Measurements from ENCODE around the gene DPYSL3. TPM values are rescaled to one million over a fixed set of nuclear protein-coding genes. Genes with fewer than 3 reads are reported as not detected.

DPYSL3 gene
- total RNA-seq, 1 donor from 2014 or later = 165 TPM

DNA sequence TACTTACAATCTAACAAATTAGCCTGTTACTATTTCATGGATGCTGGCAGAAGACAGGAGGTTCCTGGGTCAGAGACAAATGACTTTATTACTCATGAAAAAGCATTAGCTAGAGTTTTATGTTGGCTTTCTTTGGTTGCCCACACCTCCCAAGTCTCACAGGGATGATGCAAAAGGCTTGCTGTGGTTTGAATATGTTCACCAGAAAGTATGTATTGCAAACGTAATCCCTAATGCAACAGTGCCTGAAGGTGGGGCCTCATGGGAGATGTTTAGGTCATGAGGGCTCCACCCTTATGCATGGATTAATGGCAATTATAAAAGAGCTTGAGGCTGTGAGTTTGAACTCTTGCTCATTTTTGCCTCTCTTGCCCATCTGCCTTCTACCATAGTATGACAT is 28.5 kb downstream of the DPYSL3 start:
- peak overlapping the region; percentile 89 for H3K27ac Mint-ChIP-seq
- peaks cover 58% of the 10 kb centered on the region for H3K4me1 Mint-ChIP-seq

DNA sequence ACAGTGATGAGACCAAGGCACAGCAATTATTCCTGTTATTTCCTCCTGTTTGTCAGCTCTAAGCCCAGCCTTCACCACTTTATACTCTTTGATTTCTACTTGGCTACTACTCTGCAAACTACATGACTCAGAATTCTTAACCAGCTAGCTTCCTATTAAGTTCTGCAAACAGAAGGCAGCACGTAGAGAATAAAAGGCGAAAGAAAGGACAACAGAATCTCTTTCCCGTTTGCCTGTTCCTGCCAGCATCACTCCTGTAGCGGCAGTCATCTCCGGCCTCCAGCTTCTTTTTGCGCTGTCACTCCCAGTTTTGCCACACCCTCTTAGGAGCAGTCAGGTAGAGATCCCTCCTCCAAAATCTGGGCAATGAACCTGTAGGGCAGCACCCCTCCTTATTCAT is 29.9 kb downstream of the DPYSL3 start:
- peaks cover 56% of the 10 kb centered on the region for H3K4me1 Mint-ChIP-seq
- TF ChIP-seq, protein P1, sequence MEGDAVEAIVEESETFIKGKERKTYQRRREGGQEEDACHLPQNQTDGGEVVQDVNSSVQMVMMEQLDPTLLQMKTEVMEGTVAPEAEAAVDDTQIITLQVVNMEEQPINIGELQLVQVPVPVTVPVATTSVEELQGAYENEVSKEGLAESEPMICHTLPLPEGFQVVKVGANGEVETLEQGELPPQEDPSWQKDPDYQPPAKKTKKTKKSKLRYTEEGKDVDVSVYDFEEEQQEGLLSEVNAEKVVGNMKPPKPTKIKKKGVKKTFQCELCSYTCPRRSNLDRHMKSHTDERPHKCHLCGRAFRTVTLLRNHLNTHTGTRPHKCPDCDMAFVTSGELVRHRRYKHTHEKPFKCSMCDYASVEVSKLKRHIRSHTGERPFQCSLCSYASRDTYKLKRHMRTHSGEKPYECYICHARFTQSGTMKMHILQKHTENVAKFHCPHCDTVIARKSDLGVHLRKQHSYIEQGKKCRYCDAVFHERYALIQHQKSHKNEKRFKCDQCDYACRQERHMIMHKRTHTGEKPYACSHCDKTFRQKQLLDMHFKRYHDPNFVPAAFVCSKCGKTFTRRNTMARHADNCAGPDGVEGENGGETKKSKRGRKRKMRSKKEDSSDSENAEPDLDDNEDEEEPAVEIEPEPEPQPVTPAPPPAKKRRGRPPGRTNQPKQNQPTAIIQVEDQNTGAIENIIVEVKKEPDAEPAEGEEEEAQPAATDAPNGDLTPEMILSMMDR (IDR thresholded peaks at IDR 0.05; ENCODE audit: unreplicated experiment) = no peak
- DNase-seq (ENCODE audit: low spot score in 2 of 2, unreplicated experiment in 2 of 2) = no peak
- H3K27ac Mint-ChIP-seq = no peak overlapping the region
- no peak overlapping the region for H3K4me3 Mint-ChIP-seq
- H3K9me3 Mint-ChIP-seq = peaks cover 9% of the 10 kb centered on the region
- H3K36me3 Mint-ChIP-seq = peaks cover 4% of the 10 kb centered on the region
- no peaks in the 10 kb centered on the region for H3K27me3 Mint-ChIP-seq (ENCODE audit: low read depth)

More for the DNA sequence above, 28.5 kb downstream of the DPYSL3 start:
- Mint-ChIP-seq H3K9me3 (peaks cover 6% of the 10 kb centered on the region), H3K27me3 (ENCODE audit: low read depth) (no peaks in the 10 kb centered on the region), H3K36me3 (peaks cover 4% of the 10 kb centered on the region), H3K4me3 (no peak overlapping the region)
- DNase-seq (ENCODE audit: low spot score in 2 of 2, unreplicated experiment in 2 of 2) = no peak
- TF ChIP-seq, protein P1 (IDR thresholded peaks at IDR 0.05; ENCODE audit: unreplicated experiment) = no peak

DNA sequence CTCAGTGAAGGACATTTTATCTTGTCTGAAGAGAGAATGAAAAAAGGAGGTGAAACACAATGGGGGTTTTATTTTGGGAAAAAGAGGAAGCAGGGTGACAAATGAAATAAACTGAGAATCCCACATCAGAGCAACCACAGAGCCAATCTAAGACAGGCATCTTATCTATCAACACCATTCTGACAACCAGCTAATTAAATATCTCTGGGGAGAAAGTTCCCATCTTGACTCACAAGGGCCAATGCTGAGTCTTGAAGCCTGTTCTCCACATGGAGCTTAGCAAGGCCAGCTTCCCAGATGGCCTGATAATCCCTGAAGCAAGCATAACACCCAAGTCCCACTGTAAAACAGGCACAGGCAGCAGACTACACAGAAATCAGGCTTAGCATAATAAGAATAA is 30.4 kb downstream of the DPYSL3 start:
- no peak overlapping the region for H3K27ac Mint-ChIP-seq

DNA sequence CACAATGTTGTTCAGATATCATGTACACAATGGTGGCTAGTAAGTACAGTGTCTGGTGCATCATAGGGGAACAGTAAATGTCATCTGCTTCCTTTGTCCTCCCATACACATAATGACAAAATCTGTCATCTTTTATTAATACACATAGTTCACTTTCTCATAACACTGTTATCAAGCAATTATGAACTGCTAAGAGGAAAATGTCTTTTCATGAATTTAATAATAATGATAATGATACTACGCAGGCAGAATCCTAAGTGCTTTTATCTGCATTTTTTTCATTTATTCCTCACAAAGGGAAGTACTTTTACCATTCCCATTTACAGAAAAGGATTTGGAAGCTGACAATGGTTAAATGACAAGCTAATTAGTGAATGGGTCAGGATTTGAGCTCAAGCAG is 35.7 kb downstream of the DPYSL3 start:
- TF ChIP-seq, protein P1 (IDR thresholded peaks at IDR 0.05; ENCODE audit: unreplicated experiment) = no peak
- no peak overlapping the region for H3K27ac Mint-ChIP-seq
- H3K4me1 Mint-ChIP-seq = peaks cover 22% of the 10 kb centered on the region

More for the DNA sequence above, 30.4 kb downstream of the DPYSL3 start:
- no peak for DNase-seq (ENCODE audit: low spot score in 2 of 2, unreplicated experiment in 2 of 2)
- H3K4me1 Mint-ChIP-seq = peaks cover 51% of the 10 kb centered on the region
- no peaks in the 10 kb centered on the region for H3K27me3 Mint-ChIP-seq (ENCODE audit: low read depth)
- H3K4me3 Mint-ChIP-seq = no peak overlapping the region
- peaks cover 4% of the 10 kb centered on the region for H3K36me3 Mint-ChIP-seq
- TF ChIP-seq, protein P1 (IDR thresholded peaks at IDR 0.05; ENCODE audit: unreplicated experiment) = no peak
- H3K9me3 Mint-ChIP-seq = peaks cover 9% of the 10 kb centered on the region

DNA sequence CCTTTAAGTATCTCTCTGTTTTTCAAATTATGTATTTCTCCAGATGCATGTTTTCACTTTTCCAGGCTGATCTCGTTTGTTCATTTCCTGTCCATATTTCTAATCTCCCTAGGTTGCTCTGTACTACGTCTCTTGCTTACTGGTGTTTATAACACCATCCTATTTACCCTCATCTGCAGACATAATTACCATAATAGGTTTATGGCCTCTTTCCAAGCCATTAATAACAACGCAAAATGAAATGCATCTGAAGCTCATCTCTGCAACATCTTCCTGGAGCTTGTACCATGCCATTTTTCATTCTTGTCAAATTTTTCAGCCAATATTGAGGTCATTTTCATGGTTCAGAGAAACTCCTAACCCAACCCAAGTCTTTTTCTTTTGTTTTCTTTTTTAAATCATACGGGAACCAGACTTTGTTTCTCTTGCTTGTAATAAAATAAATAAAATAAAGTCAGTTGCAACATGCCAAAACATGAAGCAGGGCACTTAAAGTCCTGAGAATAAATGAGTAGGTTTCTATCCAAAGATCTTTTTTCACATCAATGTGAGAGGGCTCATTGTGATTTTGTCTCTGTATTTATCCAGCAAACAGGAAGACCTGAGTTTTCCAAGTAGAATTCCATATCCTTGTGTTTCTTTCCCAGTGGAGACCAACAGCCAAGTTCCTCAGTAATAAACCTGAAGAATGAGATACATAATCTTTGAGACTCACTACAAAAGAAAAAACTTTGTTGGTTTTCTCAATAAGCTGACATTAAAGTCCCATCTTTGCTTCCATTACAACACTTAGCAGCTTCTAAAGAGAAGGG is 37.0 kb downstream of the DPYSL3 start:
- peaks cover 9% of the 10 kb centered on the region for H3K9me3 Mint-ChIP-seq
- H3K27me3 Mint-ChIP-seq (ENCODE audit: low read depth) = no peaks in the 10 kb centered on the region
- peaks cover 11% of the 10 kb centered on the region for H3K4me1 Mint-ChIP-seq

More for the DNA sequence above, 35.7 kb downstream of the DPYSL3 start:
- Mint-ChIP-seq H3K36me3 (peaks cover 4% of the 10 kb centered on the region), H3K9me3 (peaks cover 9% of the 10 kb centered on the region), H3K27me3 (ENCODE audit: low read depth) (no peaks in the 10 kb centered on the region), H3K4me3 (no peak overlapping the region)
- no peak for DNase-seq (ENCODE audit: low spot score in 2 of 2, unreplicated experiment in 2 of 2)

More for the DNA sequence above, 37.0 kb downstream of the DPYSL3 start:
- TF ChIP-seq, protein P1 (IDR thresholded peaks at IDR 0.05; ENCODE audit: unreplicated experiment) = no peak
- Mint-ChIP-seq H3K4me3 (no peak overlapping the region), H3K27ac (no peak overlapping the region), H3K36me3 (peaks cover 4% of the 10 kb centered on the region)
- no peak for DNase-seq (ENCODE audit: low spot score in 2 of 2, unreplicated experiment in 2 of 2)

Measured in mesothelial cell of epicardium (in vitro differentiated cells).